HEK293T (cell line): ENCODE measurements around the gene LACTBL1.

Experiments
- ARNT ChIP-seq: fragments of 450-650 bp; IDR thresholded peaks from 2 replicates; pipeline ENCODE4 v1.6.1; 2017; ENCODE audit warnings: mild to moderate bottlenecking
- BHLHE40 ChIP-seq: fragments of 450-650 bp; IDR thresholded peaks from 2 replicates; pipeline ENCODE4 v1.6.1; 2016; ENCODE audit warnings: mild to moderate bottlenecking, moderate library complexity, borderline replicate concordance
- FOXA1 ChIP-seq: fragments of 450-650 bp; IDR thresholded peaks from 2 replicates; pipeline ENCODE4 v1.6.1; 2016; ENCODE audit warnings: mild to moderate bottlenecking
- FOXK2 ChIP-seq: fragments of 450-650 bp; IDR thresholded peaks from 2 replicates; pipeline ENCODE4 v1.6.1; 2016; ENCODE audit warnings: mild to moderate bottlenecking
- FOXM1 ChIP-seq: fragments of 450-650 bp; IDR thresholded peaks from 2 replicates; pipeline ENCODE4 v1.6.1; 2017; ENCODE audit warnings: mild to moderate bottlenecking, borderline replicate concordance
- HDGF ChIP-seq: fragments of 450-650 bp; IDR thresholded peaks from 2 replicates; pipeline ENCODE4 v1.6.1; 2017; ENCODE audit warnings: antibody characterized with exemption, borderline replicate concordance
- L3MBTL2 ChIP-seq: fragments of 450-650 bp; conservative IDR thresholded peaks from 2 replicates; pipeline ENCODE4 v1.6.1; 2016; ENCODE audit warnings: mild to moderate bottlenecking
- NFRKB ChIP-seq: fragments of 450-650 bp; IDR thresholded peaks from 2 replicates; pipeline ENCODE4 v1.6.1; 2016; ENCODE audit warnings: mild to moderate bottlenecking, moderate library complexity
- SP1 ChIP-seq: fragments of 450-650 bp; IDR thresholded peaks from 2 replicates; pipeline ENCODE4 v1.6.1; 2017
- SUZ12 ChIP-seq: fragments of 450-650 bp; IDR thresholded peaks from 2 replicates; pipeline ENCODE4 v1.6.1; 2016; ENCODE audit warnings: mild to moderate bottlenecking
- TARDBP ChIP-seq: fragments of 450-650 bp; IDR thresholded peaks from 2 replicates; pipeline ENCODE4 v1.6.1; 2016
- ZNF384 ChIP-seq: fragments of 450-650 bp; IDR thresholded peaks from 2 replicates; pipeline ENCODE4 v1.6.1; 2016
- TF ChIP-seq, protein P1 (sequence below): fragments of 450-650 bp; IDR thresholded peaks from 2 replicates; pipeline ENCODE4 v1.6.1; 2016

DNA sequence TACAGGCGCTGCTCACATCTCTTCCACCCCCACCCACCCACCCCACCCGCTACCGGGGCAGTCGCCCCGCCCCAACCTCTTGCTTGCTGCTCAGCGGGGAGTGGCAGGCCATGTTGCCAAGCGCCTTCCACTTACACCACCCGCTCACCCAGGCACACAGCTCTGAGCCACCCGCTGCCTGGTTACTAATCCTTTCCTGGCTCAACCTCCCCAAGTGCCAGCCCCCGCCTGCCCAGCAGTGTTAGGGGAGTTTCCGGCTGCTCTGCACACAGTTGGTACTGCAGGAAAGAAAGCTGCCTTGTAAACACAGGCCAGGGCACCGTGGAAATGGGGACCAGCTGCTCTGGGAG lies 56.2 kb downstream of the LACTBL1 start:
- TF ChIP-seq FOXM1 (no peak), L3MBTL2 (no peak), NFRKB (no peak), FOXK2 (no peak), TARDBP (no peak), SUZ12 (no peak), SP1 (no peak), ARNT (no peak), BHLHE40 (no peak), HDGF (no peak), ZNF384 (no peak), FOXA1 (no peak)
- TF ChIP-seq, protein P1, sequence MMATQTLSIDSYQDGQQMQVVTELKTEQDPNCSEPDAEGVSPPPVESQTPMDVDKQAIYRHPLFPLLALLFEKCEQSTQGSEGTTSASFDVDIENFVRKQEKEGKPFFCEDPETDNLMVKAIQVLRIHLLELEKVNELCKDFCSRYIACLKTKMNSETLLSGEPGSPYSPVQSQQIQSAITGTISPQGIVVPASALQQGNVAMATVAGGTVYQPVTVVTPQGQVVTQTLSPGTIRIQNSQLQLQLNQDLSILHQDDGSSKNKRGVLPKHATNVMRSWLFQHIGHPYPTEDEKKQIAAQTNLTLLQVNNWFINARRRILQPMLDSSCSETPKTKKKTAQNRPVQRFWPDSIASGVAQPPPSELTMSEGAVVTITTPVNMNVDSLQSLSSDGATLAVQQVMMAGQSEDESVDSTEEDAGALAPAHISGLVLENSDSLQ, result no peak
